IMR-90 (cell line): ENCODE measurements around the gene AGPAT3. TPM values are rescaled to one million over a fixed set of nuclear protein-coding genes. Genes with fewer than 3 reads are reported as not detected.

Source experiments
- ATAC-seq: fragments of 200-7000 bp; cut with Tn5 transposase; 2 replicates; pipeline ENCODE4 v1.9.1; 2020; ENCODE audit warnings: low read depth, mild to moderate bottlenecking, moderate library complexity
- BruUV-seq: library from RNA; stranded (reverse); fragments of 400-500 nt; replicated peaks from 2 replicates; lab custom pipeline; 2021; lab: Mats Ljungman, UMichigan
- CTCF ChIA-PET: fragments of 300-600 bp; formaldehyde crosslinking; extraction: SDS; loops from one replicate; lab custom pipeline; 2021; ENCODE audit warnings: antibody characterized with exemption; lab: Yijun Ruan, JAX
- POLR2A ChIA-PET: fragments of 300-600 bp; sonication (Branson Sonifier 250); formaldehyde crosslinking; loops from one replicate; lab custom pipeline; 2022; ENCODE audit warnings: antibody characterized with exemption; ENCODE audit not compliant: unreplicated experiment; lab: Charles Lee
- DNase-seq: peaks from one replicate; pipeline ENCODE4 v3.0.0; 2013
- H2AFZ ChIP-seq: replicated peaks from 2 replicates; pipeline ENCODE3; 2013; ENCODE audit warnings: low read length, mild to moderate bottlenecking; ENCODE audit not compliant: poor library complexity
- H2AK5ac ChIP-seq: 2 replicates; pipeline ENCODE4 v1.6.1; 2013; ENCODE audit warnings: low read depth, low read length, inconsistent platforms
- H2AK9ac ChIP-seq: replicated peaks from 2 replicates; pipeline ENCODE3; 2013; ENCODE audit warnings: mild to moderate bottlenecking, low read depth, low read length, moderate library complexity; ENCODE audit not compliant: poor library complexity
- H2BK120ac ChIP-seq: 2 replicates; pipeline ENCODE4 v1.6.1; 2013; ENCODE audit warnings: low read depth, low read length, inconsistent platforms
- H2BK15ac ChIP-seq: 3 replicates; pipeline ENCODE4 v1.6.1; 2013; ENCODE audit warnings: low read depth, low read length, inconsistent platforms
- H2BK20ac ChIP-seq: 2 replicates; pipeline ENCODE4 v1.6.1; 2013; ENCODE audit warnings: low read depth, mild to moderate bottlenecking, inconsistent platforms, low read length, moderate library complexity
- H2BK5ac ChIP-seq: 2 replicates; pipeline ENCODE4 v1.6.1; 2013; ENCODE audit warnings: mild to moderate bottlenecking, low read depth, low read length, inconsistent platforms; ENCODE audit not compliant: poor library complexity, severe bottlenecking
- H3K14ac ChIP-seq: replicated peaks from 2 replicates; pipeline ENCODE4 v1.6.1; 2013; ENCODE audit warnings: low read depth, low read length, inconsistent platforms
- H3K18ac ChIP-seq: 2 replicates; pipeline ENCODE4 v1.6.1; 2013; ENCODE audit warnings: low read depth, low read length, control low read depth
- H3K23ac ChIP-seq: 2 replicates; pipeline ENCODE4 v1.6.1; 2013; ENCODE audit warnings: low read depth, low read length, inconsistent platforms
- H3K27ac ChIP-seq: 2 replicates; pipeline ENCODE4 v1.5.1; 2013; ENCODE audit warnings: mild to moderate bottlenecking, control low read depth, low read length; ENCODE audit not compliant: insufficient read depth
- H3K27me3 ChIP-seq: 2 replicates; pipeline ENCODE4 v1.6.1; 2013; ENCODE audit warnings: low read length; ENCODE audit not compliant: control insufficient read depth, insufficient read depth
- H3K36me3 ChIP-seq: 2 replicates; pipeline ENCODE4 v1.6.1; 2013; ENCODE audit warnings: low read length, mixed read lengths; ENCODE audit not compliant: control insufficient read depth, insufficient read depth
- H3K4ac ChIP-seq: 2 replicates; pipeline ENCODE4 v1.6.1; 2013; ENCODE audit warnings: low read depth, low read length, inconsistent platforms
- H3K4me1 ChIP-seq: 2 replicates; pipeline ENCODE4 v1.6.1; 2013; ENCODE audit warnings: low read length, mixed read lengths; ENCODE audit not compliant: control insufficient read depth, insufficient read depth
- H3K4me2 ChIP-seq: 2 replicates; pipeline ENCODE4 v1.6.1; 2013; ENCODE audit warnings: low read depth, mild to moderate bottlenecking, control low read depth, low read length, moderate library complexity
- H3K4me3 ChIP-seq: 2 replicates; pipeline ENCODE4 v1.5.1; 2013; ENCODE audit warnings: low read depth, mild to moderate bottlenecking, control low read depth, low read length, moderate library complexity; ENCODE audit not compliant: insufficient read depth
- H3K56ac ChIP-seq: 2 replicates; pipeline ENCODE4 v1.6.1; 2013; ENCODE audit warnings: low read length, inconsistent platforms; ENCODE audit not compliant: insufficient read depth; ENCODE audit errors: extremely low read depth
- H3K79me1 ChIP-seq, 2 experiments: 2 replicates each; pipeline ENCODE4 v1.6.1; 2013; ENCODE audit warnings: low read length in 2 of 2, inconsistent platforms in 1 of 2, low read depth in 1 of 2
- H3K9ac ChIP-seq: 2 replicates; pipeline ENCODE4 v1.6.1; 2013; ENCODE audit warnings: low read depth, low read length, control low read depth
- H3K9me1 ChIP-seq: 2 replicates; pipeline ENCODE4 v1.6.1; 2013; ENCODE audit warnings: low read length, inconsistent platforms; ENCODE audit not compliant: insufficient read depth
- H3K9me3 ChIP-seq: 2 replicates; pipeline ENCODE4 v1.6.1; 2013; ENCODE audit warnings: low read length; ENCODE audit not compliant: control insufficient read depth, insufficient read depth
- H4K20me1 ChIP-seq: 2 replicates; pipeline ENCODE4 v1.6.1; 2013; ENCODE audit warnings: low read length, inconsistent platforms; ENCODE audit not compliant: insufficient read depth
- H4K5ac ChIP-seq: 2 replicates; pipeline ENCODE4 v1.6.1; 2013; ENCODE audit warnings: mild to moderate bottlenecking, low read depth, low read length, control low read depth
- H4K8ac ChIP-seq, 2 experiments: 2 replicates each; pipeline ENCODE4 v1.6.1; 2013; ENCODE audit warnings: low read depth in 2 of 2, low read length in 2 of 2, control low read depth in 1 of 2, inconsistent platforms in 1 of 2
- H4K91ac ChIP-seq: 2 replicates; pipeline ENCODE4 v1.6.1; 2013; ENCODE audit warnings: low read depth, low read length, inconsistent platforms; ENCODE audit not compliant: insufficient read depth
- BHLHE40 ChIP-seq: fragments of 150-350 bp; IDR thresholded peaks from 2 replicates; pipeline ENCODE4 v1.6.1; 2016; ENCODE audit warnings: mild to moderate bottlenecking, low read depth, low read length
- CEBPB ChIP-seq: IDR thresholded peaks from 2 replicates; pipeline ENCODE4 v1.6.1; 2012; ENCODE audit warnings: low read depth, low read length, improper control_type of control experiment
- CHD1 ChIP-seq: IDR thresholded peaks from 2 replicates; pipeline ENCODE4 v1.6.1; 2012; ENCODE audit warnings: low read depth, low read length, improper control_type of control experiment
- FOS ChIP-seq: fragments of 150-350 bp; IDR thresholded peaks from 2 replicates; pipeline ENCODE4 v1.6.1; 2016; ENCODE audit warnings: low read depth, low read length
- MAFK ChIP-seq: IDR thresholded peaks from 2 replicates; pipeline ENCODE4 v1.6.1; 2012; ENCODE audit warnings: low read depth, low read length, improper control_type of control experiment
- MAZ ChIP-seq: IDR thresholded peaks from 2 replicates; pipeline ENCODE4 v1.6.1; 2012; ENCODE audit warnings: low read depth, mild to moderate bottlenecking, low read length, improper control_type of control experiment, moderate library complexity, borderline replicate concordance
- NFE2L2 ChIP-seq: fragments of 150-350 bp; IDR thresholded peaks from 2 replicates; pipeline ENCODE4 v1.6.1; 2016; ENCODE audit warnings: low read depth, mild to moderate bottlenecking, low read length
- RAD21 ChIP-seq: IDR thresholded peaks from 2 replicates; pipeline ENCODE4 v1.6.1; 2012; ENCODE audit warnings: low read length, improper control_type of control experiment
- RCOR1 ChIP-seq: IDR thresholded peaks from 2 replicates; pipeline ENCODE4 v1.6.1; 2012; ENCODE audit warnings: mild to moderate bottlenecking, low read length, improper control_type of control experiment; ENCODE audit not compliant: insufficient replicate concordance
- RFX5 ChIP-seq: IDR thresholded peaks from 2 replicates; pipeline ENCODE4 v1.8.0; 2012; ENCODE audit warnings: low read depth, mild to moderate bottlenecking, low read length, moderate library complexity
- SMC3 ChIP-seq: fragments of 150-350 bp; IDR thresholded peaks from 2 replicates; pipeline ENCODE4 v1.6.1; 2016; ENCODE audit warnings: low read depth, mild to moderate bottlenecking, antibody characterized with exemption, low read length, moderate library complexity
- WGBS, 2 experiments: methylation state at CpG; one replicate each; pipeline versions ENCODE4 v1.1.5 to v1.1.7; 2013; ENCODE audit warnings: missing lambda C conversion rate in 2 of 2; ENCODE audit not compliant: insufficient read length in 1 of 2; ENCODE audit errors: extremely low coverage in 2 of 2; 5-methylcytosine and 5-hydroxymethylcytosine counted together
- dilution Hi-C: fragments of 300-500 bp; cut with HindIII; formaldehyde crosslinking; loops from one replicate; pipeline ENCODE4 v1.14.3; 2018; ENCODE audit warnings: low sequenced_read_pairs; ENCODE audit not compliant: unreplicated experiment
- in situ Hi-C: fragments of 300-500 bp; cut with MboI; formaldehyde crosslinking; loops from 3 replicates; pipeline ENCODE4 v1.14.3; 2019; ENCODE audit warnings: low sequenced_read_pairs, inconsistent platforms, mixed read lengths
- intact Hi-C: fragments of 100-400 bp; cut with micrococcal nuclease; formaldehyde crosslinking; loops from 2 replicates; pipeline ENCODE4 v1.10.0; 2022
- polyA plus RNA-seq, 3 experiments: library from polyadenylated mRNA; depleted of rRNA; stranded (reverse); fragments of >200 nt; gene quantifications; 2 replicates each; pipeline ENCODE4 v1.2.3, GENCODE V29; 2012; ENCODE audit warnings: low replicate concordance in 1 of 3
- total RNA-seq: library from RNA; depleted of rRNA; stranded (reverse); fragments of >200 nt; gene quantifications from 2 replicates; pipeline ENCODE4 v1.2.3, GENCODE V29; 2012
- TF ChIP-seq, protein P1 (sequence below): fragments of 150-350 bp; IDR thresholded peaks from 2 replicates; pipeline ENCODE4 v1.6.1; 2016; ENCODE audit warnings: low read depth, mild to moderate bottlenecking, low read length, moderate library complexity, borderline replicate concordance
- TF ChIP-seq, protein P2 (sequence below): conservative IDR thresholded peaks from 2 replicates; pipeline ENCODE4 v1.5.1; 2012; ENCODE audit warnings: mild to moderate bottlenecking, low read depth, low read length, improper control_type of control experiment

The AGPAT3 gene
- total and polyA plus RNA-seq, 2 of the 4 experiments (the other 2 are of a cell fraction) = 27.1 to 38.7 TPM

DNA sequence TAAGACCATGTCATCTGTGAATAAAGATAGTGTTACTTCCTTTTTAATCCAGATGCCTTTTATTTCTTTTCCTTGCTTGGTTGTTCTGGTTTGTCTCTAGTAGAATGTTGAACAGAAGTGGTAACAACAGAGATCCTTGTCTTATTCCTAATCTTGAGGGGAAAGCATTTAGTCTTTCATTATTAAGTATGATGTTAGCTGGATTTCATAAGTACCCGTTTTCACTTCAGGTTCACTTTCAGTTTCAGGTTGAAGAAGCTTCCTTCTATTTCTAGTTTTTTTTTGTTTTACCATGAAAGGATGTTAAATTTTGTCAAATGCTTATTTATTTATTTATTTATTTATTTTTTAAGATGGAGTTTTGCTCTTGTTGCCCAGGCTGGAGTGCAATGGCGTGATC lies 22.3 kb upstream of the AGPAT3 start:
- no peak overlapping the region for H2BK15ac ChIP-seq
- dilution Hi-C loops (no loop called here), intact Hi-C loops (no loop called here), in situ Hi-C loops (no loop called here)
- H4K8ac ChIP-seq = no peak overlapping the region
- H2BK20ac ChIP-seq = no peak overlapping the region
- BruUV-seq = no TSS peak
- no peak overlapping the region for H4K5ac ChIP-seq
- no peak overlapping the region for H3K18ac ChIP-seq
- ChIA-PET CTCF (interaction anchor here (0.6 kb wide), 1 partner anchor 192 kb away, joined by 3 read pairs; no protein-coding TSS in a partner anchor), POLR2A (no interaction called here)
- H3K4ac ChIP-seq = no peak overlapping the region
- H3K4me1 ChIP-seq = no peaks in the 10 kb centered on the region
- H3K27me3 ChIP-seq = peaks cover 5% of the 10 kb centered on the region
- H3K79me1 ChIP-seq = no peaks in the 10 kb centered on the region
- no peak overlapping the region for H2AK5ac ChIP-seq
- H4K20me1 ChIP-seq = no peaks in the 10 kb centered on the region
- no peak overlapping the region for H2AFZ ChIP-seq
- no peaks in the 10 kb centered on the region for H3K36me3 ChIP-seq
- no peak overlapping the region for H3K9ac ChIP-seq
- TF ChIP-seq BHLHE40 (no peak), MAFK (no peak), CHD1 (no peak), RFX5 (no peak), NFE2L2 (no peak), SMC3 (no peak), FOS (no peak), RCOR1 (no peak), RAD21 (no peak), MAZ (no peak), CEBPB (no peak)
- TF ChIP-seq, protein P1, sequence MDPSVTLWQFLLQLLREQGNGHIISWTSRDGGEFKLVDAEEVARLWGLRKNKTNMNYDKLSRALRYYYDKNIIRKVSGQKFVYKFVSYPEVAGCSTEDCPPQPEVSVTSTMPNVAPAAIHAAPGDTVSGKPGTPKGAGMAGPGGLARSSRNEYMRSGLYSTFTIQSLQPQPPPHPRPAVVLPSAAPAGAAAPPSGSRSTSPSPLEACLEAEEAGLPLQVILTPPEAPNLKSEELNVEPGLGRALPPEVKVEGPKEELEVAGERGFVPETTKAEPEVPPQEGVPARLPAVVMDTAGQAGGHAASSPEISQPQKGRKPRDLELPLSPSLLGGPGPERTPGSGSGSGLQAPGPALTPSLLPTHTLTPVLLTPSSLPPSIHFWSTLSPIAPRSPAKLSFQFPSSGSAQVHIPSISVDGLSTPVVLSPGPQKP = no peak
- TF ChIP-seq, protein P2, sequence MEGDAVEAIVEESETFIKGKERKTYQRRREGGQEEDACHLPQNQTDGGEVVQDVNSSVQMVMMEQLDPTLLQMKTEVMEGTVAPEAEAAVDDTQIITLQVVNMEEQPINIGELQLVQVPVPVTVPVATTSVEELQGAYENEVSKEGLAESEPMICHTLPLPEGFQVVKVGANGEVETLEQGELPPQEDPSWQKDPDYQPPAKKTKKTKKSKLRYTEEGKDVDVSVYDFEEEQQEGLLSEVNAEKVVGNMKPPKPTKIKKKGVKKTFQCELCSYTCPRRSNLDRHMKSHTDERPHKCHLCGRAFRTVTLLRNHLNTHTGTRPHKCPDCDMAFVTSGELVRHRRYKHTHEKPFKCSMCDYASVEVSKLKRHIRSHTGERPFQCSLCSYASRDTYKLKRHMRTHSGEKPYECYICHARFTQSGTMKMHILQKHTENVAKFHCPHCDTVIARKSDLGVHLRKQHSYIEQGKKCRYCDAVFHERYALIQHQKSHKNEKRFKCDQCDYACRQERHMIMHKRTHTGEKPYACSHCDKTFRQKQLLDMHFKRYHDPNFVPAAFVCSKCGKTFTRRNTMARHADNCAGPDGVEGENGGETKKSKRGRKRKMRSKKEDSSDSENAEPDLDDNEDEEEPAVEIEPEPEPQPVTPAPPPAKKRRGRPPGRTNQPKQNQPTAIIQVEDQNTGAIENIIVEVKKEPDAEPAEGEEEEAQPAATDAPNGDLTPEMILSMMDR = no peak
- H3K23ac ChIP-seq = no peak overlapping the region
- H3K9me1 ChIP-seq = no peaks in the 10 kb centered on the region
- ATAC-seq = no peak
- no peak overlapping the region for H2AK9ac ChIP-seq
- no peak overlapping the region for H3K56ac ChIP-seq
- no peak overlapping the region for H3K4me3 ChIP-seq
- DNase-seq = no peak
- no peak overlapping the region for H4K91ac ChIP-seq
- H3K9me3 ChIP-seq = no peaks in the 10 kb centered on the region
- H3K4me2 ChIP-seq = no peak overlapping the region
- H2BK120ac ChIP-seq = no peak overlapping the region
- no peak overlapping the region for H2BK5ac ChIP-seq
- H3K14ac ChIP-seq = no peak overlapping the region
- no peak overlapping the region for H3K27ac ChIP-seq
- no CpG with 5 or more reads among the region's 2 CpGs for WGBS, 2 experiments
